ENCODE results near the gene SDK1. TPM values are rescaled to one million over a fixed set of nuclear protein-coding genes. Genes with fewer than 3 reads are reported as not detected.

SDK1 gene
- total RNA-seq, 4 donors from 2014 or later: under 0.01 to 16.2 (median 7.2) TPM

GRCh38 chr7:3733541-3734140 is 432.6 kb downstream of the SDK1 start:
- no peaks in the 10 kb centered on the region for H3K27me3 ChIP-seq
- no peaks in the 10 kb centered on the region for H3K4me1 ChIP-seq
- no peak overlapping the region for H3K27ac ChIP-seq
- no peak for DNase-seq
- H3K36me3 ChIP-seq: no peaks in the 10 kb centered on the region
- no peaks in the 10 kb centered on the region for H3K9me3 ChIP-seq
- TF ChIP-seq POLR2A (IDR thresholded peaks at IDR 0.05): no peak
- TF ChIP-seq CTCF (IDR thresholded peaks at IDR 0.05): no peak
- intact Hi-C loops (cut with DNase I; ENCODE audit: low total_unique reads): no loop called here
- no peak overlapping the region for H3K4me3 ChIP-seq

GRCh38 chr7:3738964-3739363 is 437.9 kb downstream of the SDK1 start:
- TF ChIP-seq POLR2A (IDR thresholded peaks at IDR 0.05): no peak
- TF ChIP-seq CTCF (IDR thresholded peaks at IDR 0.05): no peak
- no peak for DNase-seq
- Histone ChIP-seq H3K4me1 (no peaks in the 10 kb centered on the region), H3K27me3 (no peaks in the 10 kb centered on the region), H3K9me3 (peaks cover 0 to 4% of the 10 kb centered on the region in 2 donors), H3K4me3 (no peak overlapping the region), H3K27ac (no peak overlapping the region), H3K36me3 (no peaks in the 10 kb centered on the region)
- intact Hi-C loops (cut with DNase I; ENCODE audit: low total_unique reads): no loop called here

- Histone ChIP-seq H3K36me3 (no peaks in the 10 kb centered on the region), H3K27ac (no peak overlapping the region), H3K9me3 (peaks cover 0 to 4% of the 10 kb centered on the region in 2 donors), H3K27me3 (no peaks in the 10 kb centered on the region), H3K4me3 (no peak overlapping the region), H3K4me1 (no peaks in the 10 kb centered on the region)
- no peak for DNase-seq
- TF ChIP-seq CTCF (IDR thresholded peaks at IDR 0.05): no peak
- no peak for TF ChIP-seq POLR2A (IDR thresholded peaks at IDR 0.05)
- intact Hi-C loops (cut with DNase I; ENCODE audit: low total_unique reads): no loop called here
These were observed 438.9 kb downstream of the SDK1 start for GRCh38 chr7:3739983-3740382.

- H3K9me3 ChIP-seq: no peaks in the 10 kb centered on the region
- no peak overlapping the region for H3K27ac ChIP-seq
- intact Hi-C loops (cut with DNase I; ENCODE audit: low total_unique reads): no loop called here
- no peaks in the 10 kb centered on the region for H3K4me1 ChIP-seq
- no peak overlapping the region for H3K4me3 ChIP-seq
- no peak for TF ChIP-seq POLR2A (IDR thresholded peaks at IDR 0.05)
- no peak for TF ChIP-seq CTCF (IDR thresholded peaks at IDR 0.05)
- no peaks in the 10 kb centered on the region for H3K36me3 ChIP-seq
- H3K27me3 ChIP-seq: no peaks in the 10 kb centered on the region
- no peak for DNase-seq
These were observed 446.4 kb downstream of the SDK1 start for GRCh38 chr7:3747467-3747866.

GRCh38 chr7:3748389-3748788 is 447.3 kb downstream of the SDK1 start:
- H3K27me3 ChIP-seq: no peaks in the 10 kb centered on the region
- intact Hi-C loops (cut with DNase I; ENCODE audit: low total_unique reads): no loop called here
- no peak overlapping the region for H3K27ac ChIP-seq
- no peaks in the 10 kb centered on the region for H3K9me3 ChIP-seq
- no peaks in the 10 kb centered on the region for H3K4me1 ChIP-seq
- no peak for DNase-seq
- TF ChIP-seq POLR2A (IDR thresholded peaks at IDR 0.05) (no peak), CTCF (IDR thresholded peaks at IDR 0.05) (no peak)
- H3K36me3 ChIP-seq: no peaks in the 10 kb centered on the region
- no peak overlapping the region for H3K4me3 ChIP-seq

All from uterus (tissue), 4 donors.